ENCODE measurements around the gene CDIP1.

The CDIP1 gene

DNA sequence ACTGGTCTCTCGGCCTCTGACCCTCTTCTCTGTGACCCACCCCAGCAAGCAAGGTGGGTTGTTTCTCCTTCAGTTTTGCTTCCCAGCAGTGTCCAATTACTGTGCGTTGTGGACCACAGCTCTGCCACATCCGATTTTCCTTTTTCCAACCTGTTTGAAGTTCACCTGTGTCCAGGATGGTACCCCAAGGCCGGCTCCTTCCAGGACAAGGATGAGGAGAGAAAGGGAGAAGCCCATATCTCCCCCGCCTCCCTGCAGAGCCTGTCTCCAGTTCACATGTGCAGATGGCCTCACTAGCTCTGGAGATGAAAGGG, 77.7 kb downstream of the CDIP1 start:
- in situ Hi-C loops (cut with MboI; ENCODE audit: low sequenced_read_pairs) = no loop called here
